GM23338 (cell line): ENCODE results near the gene SLC2A13. TPM values are rescaled to one million over a fixed set of nuclear protein-coding genes. Genes with fewer than 3 reads are reported as not detected.

Source experiments
- ATAC-seq: fragments of 200-7000 bp; cut with Tn5 transposase; 3 replicates; pipeline ENCODE4 v1.9.1; 2020
- DNase-seq: peaks from one replicate; pipeline ENCODE4 v3.0.0-alpha.2; 2015; ENCODE audit warnings: low spot score
- H2AFZ ChIP-seq: fragments of 200-600 bp; sonication (generic); 2 replicates; pipeline ENCODE4 v1.8.0; 2016; ENCODE audit warnings: antibody characterized with exemption, mild to moderate bottlenecking, moderate library complexity
- H3F3A ChIP-seq: fragments of 200-600 bp; sonication (generic); replicated peaks from 2 replicates; pipeline ENCODE4 v1.8.0; 2017; ENCODE audit warnings: antibody characterized with exemption, mixed run types, low read depth
- H3K27ac ChIP-seq: fragments of 200-600 bp; sonication (generic); 2 replicates; pipeline ENCODE4 v1.6.1; 2016; ENCODE audit warnings: low read depth
- H3K27me3 ChIP-seq: fragments of 200-600 bp; sonication (generic); 2 replicates; pipeline ENCODE4 v1.8.0; 2016; ENCODE audit warnings: mild to moderate bottlenecking, mixed run types, moderate library complexity; ENCODE audit not compliant: insufficient read depth
- H3K36me3 ChIP-seq: fragments of 200-600 bp; sonication (generic); 2 replicates; pipeline ENCODE4 v1.8.0; 2016; ENCODE audit warnings: mild to moderate bottlenecking; ENCODE audit not compliant: insufficient read depth
- H3K4me1 ChIP-seq: fragments of 200-600 bp; sonication (generic); 2 replicates; pipeline ENCODE4 v1.8.0; 2016; ENCODE audit warnings: mild to moderate bottlenecking, moderate library complexity; ENCODE audit not compliant: insufficient read depth
- H3K4me2 ChIP-seq: fragments of 200-600 bp; sonication (generic); 2 replicates; pipeline ENCODE4 v1.7.1; 2017; ENCODE audit warnings: mixed run types
- H3K4me3 ChIP-seq: fragments of 200-600 bp; sonication (generic); 2 replicates; pipeline ENCODE4 v1.6.1; 2016; ENCODE audit warnings: mixed run types
- H3K79me2 ChIP-seq: fragments of 200-600 bp; sonication (generic); replicated peaks from 2 replicates; pipeline ENCODE4 v1.8.0; 2017; ENCODE audit warnings: mild to moderate bottlenecking; ENCODE audit not compliant: insufficient read depth
- H3K9me2 ChIP-seq: fragments of 200-600 bp; sonication (generic); 2 replicates; pipeline ENCODE4 v1.8.0; 2017; ENCODE audit not compliant: insufficient read depth
- H4K20me1 ChIP-seq: fragments of 200-600 bp; sonication (generic); replicated peaks from 2 replicates; pipeline ENCODE4 v1.8.0; 2017; ENCODE audit warnings: mild to moderate bottlenecking; ENCODE audit not compliant: insufficient read depth
- H3K27ac Mint-ChIP-seq: 2 replicates; pipeline ENCODE4 v1.8.0; 2020; ENCODE audit warnings: inconsistent platforms, mild to moderate bottlenecking, moderate library complexity, mixed read lengths
- H3K27me3 Mint-ChIP-seq: 3 replicates; pipeline ENCODE4 v1.8.0; 2022; ENCODE audit warnings: low read depth, mild to moderate bottlenecking, moderate library complexity, mixed read lengths, inconsistent platforms; ENCODE audit not compliant: insufficient read depth, poor library complexity
- H3K36me3 Mint-ChIP-seq: 3 replicates; pipeline ENCODE4 v1.8.0; 2021; ENCODE audit warnings: low read depth, mild to moderate bottlenecking, inconsistent platforms, moderate library complexity, mixed read lengths
- H3K4me1 Mint-ChIP-seq: 3 replicates; pipeline ENCODE4 v1.8.0; 2020; ENCODE audit warnings: mild to moderate bottlenecking, inconsistent platforms, mixed read lengths
- H3K4me3 Mint-ChIP-seq: 3 replicates; pipeline ENCODE4 v1.8.0; 2021; ENCODE audit warnings: moderate library complexity, mild to moderate bottlenecking, inconsistent platforms, mixed read lengths
- H3K9me3 Mint-ChIP-seq: 3 replicates; pipeline ENCODE4 v1.8.0; 2020; ENCODE audit warnings: moderate library complexity, mild to moderate bottlenecking, inconsistent platforms, mixed read lengths
- CREB1 ChIP-seq: fragments of 250-450 bp; sonication (Bioruptor Pico); IDR thresholded peaks from 2 replicates; pipeline ENCODE4 v1.5.0; 2020; ENCODE audit warnings: low read depth, mild to moderate bottlenecking, moderate library complexity
- CTCF ChIP-seq, 2 experiments: fragments of 200-600 bp in 1 of 2; sonication (generic) in 1 of 2; conservative IDR thresholded peaks; 2 replicates each; pipeline versions ENCODE4 v1.5.1 to v1.6.1; 2016 to 2017; ENCODE audit warnings: antibody characterized with exemption in 2 of 2, low read depth in 2 of 2, mild to moderate bottlenecking in 2 of 2, moderate library complexity in 1 of 2
- ETS1 ChIP-seq: IDR thresholded peaks from 2 replicates; pipeline ENCODE4 v1.6.1; 2016; ENCODE audit warnings: antibody characterized with exemption
- EZH2 ChIP-seq: fragments of 200-600 bp; sonication (generic); IDR thresholded peaks from one replicate; pipeline ENCODE4 v1.8.0; 2017; ENCODE audit warnings: antibody characterized with exemption, mild to moderate bottlenecking, low read depth; ENCODE audit not compliant: unreplicated experiment
- EZH2phosphoT487 ChIP-seq: fragments of 200-600 bp; sonication (generic); IDR thresholded peaks from one replicate; pipeline ENCODE4 v1.8.1; 2018; ENCODE audit warnings: antibody characterized with exemption; ENCODE audit not compliant: unreplicated experiment
- JUNB ChIP-seq: IDR thresholded peaks from one replicate; pipeline ENCODE4 v1.6.1; 2016; ENCODE audit warnings: antibody characterized with exemption; ENCODE audit not compliant: unreplicated experiment
- NANOG ChIP-seq: IDR thresholded peaks from 2 replicates; pipeline ENCODE4 v1.6.1; 2016; ENCODE audit warnings: antibody characterized with exemption, borderline replicate concordance
- POLR2AphosphoS5 ChIP-seq: IDR thresholded peaks from 2 replicates; pipeline ENCODE4 v1.6.1; 2016; ENCODE audit warnings: antibody characterized with exemption, low read depth
- REST ChIP-seq: IDR thresholded peaks from one replicate; pipeline ENCODE4 v1.6.1; 2018; ENCODE audit warnings: antibody characterized with exemption; ENCODE audit not compliant: unreplicated experiment
- STAT1 ChIP-seq: IDR thresholded peaks from one replicate; pipeline ENCODE4 v1.6.1; 2016; ENCODE audit warnings: antibody characterized with exemption; ENCODE audit not compliant: unreplicated experiment
- ZNF114 ChIP-seq: fragments of 250-450 bp; sonication (Bioruptor Pico); IDR thresholded peaks from 2 replicates; pipeline ENCODE4 v1.5.0; 2020; ENCODE audit warnings: mild to moderate bottlenecking, moderate library complexity
- ZNF331 ChIP-seq: fragments of 250-450 bp; sonication (Bioruptor Pico); IDR thresholded peaks from 2 replicates; pipeline ENCODE4 v1.5.0; 2020; ENCODE audit warnings: low read depth, mild to moderate bottlenecking, moderate library complexity
- ZNF462 ChIP-seq: fragments of 250-450 bp; sonication (Bioruptor Pico); IDR thresholded peaks from 2 replicates; pipeline ENCODE4 v1.5.0; 2020; ENCODE audit warnings: mild to moderate bottlenecking, moderate library complexity
- polyA plus RNA-seq: library from polyadenylated mRNA; unstranded; fragments of >200 nt; fragmentation: Nextera tagmentation; extraction: Ambion mirVana; gene quantifications from 2 replicates; pipeline ENCODE4 v1.2.1, GENCODE V29; 2016
- total RNA-seq: library from RNA; depleted of rRNA; stranded (reverse); fragments of >200 nt; shearing (Covaris generic); gene quantifications from 2 replicates; pipeline ENCODE4 v1.2.3, GENCODE V29; 2014

SLC2A13 gene
- total and polyA plus RNA-seq, 2 experiments from 2014 or later = 6.8 to 22.7 TPM

GRCh38 chr12:40123496-40123895, 17.6 kb upstream of the SLC2A13 start:
- no peaks in the 10 kb centered on the region for H3K27me3 ChIP-seq
- H3K4me2 ChIP-seq = no peak overlapping the region
- H3K9me2 ChIP-seq = no peaks in the 10 kb centered on the region; the same call in 1 of the 2 replicates
- H4K20me1 ChIP-seq = no peaks in the 10 kb centered on the region
- H3K36me3 ChIP-seq = no peaks in the 10 kb centered on the region
- no peak for TF ChIP-seq EZH2
- TF ChIP-seq CREB1 (CRISPR knock-in tag) = no peak
- no peak for TF ChIP-seq STAT1
- TF ChIP-seq POLR2AphosphoS5 = no peak
- TF ChIP-seq ZNF331 = no peak
- no peak for TF ChIP-seq REST
- TF ChIP-seq JUNB = no peak
- no peak for TF ChIP-seq ZNF462 (CRISPR knock-in tag)
- no peak for TF ChIP-seq ETS1
- TF ChIP-seq ZNF114 (CRISPR knock-in tag) = no peak
- TF ChIP-seq NANOG = no peak
- no peak for TF ChIP-seq EZH2phosphoT487
- no peak for TF ChIP-seq CTCF (conservative IDR thresholded peaks at IDR 0.05; ENCODE audit: low read depth in 2 of 2)
- no peaks in the 10 kb centered on the region for H3K4me1 ChIP-seq
- Mint-ChIP-seq H3K9me3 (no peaks in the 10 kb centered on the region), H3K4me1 (no peaks in the 10 kb centered on the region), H3K4me3 (no peak overlapping the region), H3K27ac (no peak overlapping the region), H3K36me3 (no peaks in the 10 kb centered on the region), H3K27me3 (peaks cover 4% of the 10 kb centered on the region)
- H3F3A ChIP-seq = no peaks in the 10 kb centered on the region
- ATAC-seq (no peak), DNase-seq (no peak)
- H3K4me3 ChIP-seq = no peak overlapping the region
- H3K27ac ChIP-seq = no peak overlapping the region
- H3K79me2 ChIP-seq = no peaks in the 10 kb centered on the region
- no peak overlapping the region for H2AFZ ChIP-seq
